Erythroblast (primary cell): Measurements from ENCODE around the gene CCL18.

Experiments used
- GATA1 ChIP-seq: IDR thresholded peaks from 2 replicates; pipeline ENCODE4 v1.6.1; 2011; ENCODE audit warnings: low read depth, mild to moderate bottlenecking, control low read depth, low read length, moderate library complexity
- POLR2A ChIP-seq: IDR thresholded peaks from 2 replicates; pipeline ENCODE4 v1.6.1; 2011; ENCODE audit warnings: mild to moderate bottlenecking, low read length

- TF ChIP-seq POLR2A = no peak
- no peak for TF ChIP-seq GATA1
Observed at GRCh38 chr17:36055921-36056520, 8.1 kb upstream of the CCL18 start.
